Cardiac muscle cell (in vitro differentiated cells and primary cell): Measurements from ENCODE around the gene STAMBP. TPM values are rescaled to one million over a fixed set of nuclear protein-coding genes. Genes with fewer than 3 reads are reported as not detected.
"Not testable (repeated sequence)": the region's sequence is repeated elsewhere in the genome, so short reads cannot be mapped to it uniquely, and the experiment has no call there.

ENCODE experiments used
- DNase-seq, 2 donors: peaks; one replicate each; pipeline versions ENCODE4 v3.0.0 to v3.0.0-alpha.2; 2010 to 2017; ENCODE audit warnings: low read depth in 1 of 2, low spot score in 1 of 2
- H3K27ac ChIP-seq: fragments of 200-600 bp; sonication (generic); 2 replicates; pipeline ENCODE4 v1.5.1; 2016
- H3K27me3 ChIP-seq: fragments of 200-600 bp; sonication (generic); 2 replicates; pipeline ENCODE4 v1.6.0; 2016; ENCODE audit warnings: control low read depth
- H3K36me3 ChIP-seq: fragments of 200-600 bp; sonication (generic); 2 replicates; pipeline ENCODE4 v1.5.1; 2016; ENCODE audit warnings: control low read depth
- H3K4me1 ChIP-seq: fragments of 200-600 bp; sonication (generic); 2 replicates; pipeline ENCODE4 v1.8.1; 2017; ENCODE audit warnings: low read depth, mild to moderate bottlenecking, mixed run types
- H3K4me3 ChIP-seq: fragments of 200-600 bp; sonication (generic); 2 replicates; pipeline ENCODE4 v1.5.1; 2016; ENCODE audit warnings: mild to moderate bottlenecking
- H3K9me3 ChIP-seq: fragments of 200-600 bp; sonication (generic); 2 replicates; pipeline ENCODE4 v1.5.1; 2017; ENCODE audit warnings: low read depth, mild to moderate bottlenecking, control low read depth
- polyA plus RNA-seq: library from polyadenylated mRNA; unstranded; fragments of >200 nt; fragmentation: Nextera tagmentation; extraction: Ambion mirVana; gene quantifications from 2 replicates; pipeline ENCODE4 v1.2.1, GENCODE V29; 2016
- total RNA-seq: library from RNA; depleted of rRNA; stranded (reverse); fragments of >200 nt; gene quantifications from 2 replicates; pipeline ENCODE4 v1.2.3, GENCODE V29; 2016
- TF ChIP-seq, protein P1 (sequence below): IDR thresholded peaks from 2 replicates; pipeline ENCODE4 v1.5.1; 2012; ENCODE audit warnings: low read depth, mild to moderate bottlenecking, low read length

STAMBP gene
- total and polyA plus RNA-seq, 2 experiments from 2014 or later, result 31.9 to 49.3 TPM

DNA sequence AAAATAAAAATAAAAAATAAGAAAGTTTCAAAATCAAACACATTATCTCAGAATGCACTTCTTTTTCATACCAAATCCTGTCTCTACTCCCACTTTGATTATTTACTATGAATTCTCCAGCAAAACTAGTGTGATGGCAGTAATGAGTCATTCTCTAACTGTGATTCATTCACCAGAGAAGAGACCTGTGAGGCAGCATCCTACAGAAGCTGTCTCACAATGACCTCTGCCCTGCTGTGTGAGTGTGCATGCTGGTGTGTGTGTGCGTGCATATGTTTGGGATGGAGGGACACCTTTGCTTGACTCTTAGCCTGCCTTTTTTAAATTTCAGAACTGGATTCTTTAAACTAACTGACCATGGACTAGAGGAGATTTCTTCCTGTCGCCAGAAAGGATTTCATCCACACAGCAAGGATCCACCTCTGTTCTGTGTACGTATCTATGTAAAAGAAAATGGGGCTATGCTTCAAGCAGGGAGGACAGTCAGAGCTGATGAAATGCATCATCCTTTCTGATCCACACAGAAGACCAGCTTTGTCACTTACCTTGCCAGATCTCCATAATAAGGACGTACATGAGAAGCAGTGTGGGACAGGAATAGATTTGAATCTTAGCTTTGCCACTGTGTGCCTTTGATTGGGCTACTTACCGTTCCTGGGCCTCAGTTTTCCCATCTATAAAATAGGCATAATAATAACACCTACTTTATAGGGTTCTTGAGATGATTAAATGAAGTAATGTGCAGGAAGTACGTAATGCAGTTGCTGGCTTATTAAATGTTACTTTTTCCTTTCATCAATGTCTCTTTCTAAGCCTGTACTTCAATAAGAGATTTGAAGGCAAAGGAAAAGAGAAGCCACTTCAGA lies 31.2 kb downstream of the STAMBP start:
- Histone ChIP-seq H3K9me3 (no peaks in the 10 kb centered on the region), H3K27ac (no peak overlapping the region), H3K36me3 (peaks cover 49% of the 10 kb centered on the region), H3K27me3 (no peaks in the 10 kb centered on the region), H3K4me3 (no peak overlapping the region), H3K4me1 (no peaks in the 10 kb centered on the region)
- TF ChIP-seq, protein P1, sequence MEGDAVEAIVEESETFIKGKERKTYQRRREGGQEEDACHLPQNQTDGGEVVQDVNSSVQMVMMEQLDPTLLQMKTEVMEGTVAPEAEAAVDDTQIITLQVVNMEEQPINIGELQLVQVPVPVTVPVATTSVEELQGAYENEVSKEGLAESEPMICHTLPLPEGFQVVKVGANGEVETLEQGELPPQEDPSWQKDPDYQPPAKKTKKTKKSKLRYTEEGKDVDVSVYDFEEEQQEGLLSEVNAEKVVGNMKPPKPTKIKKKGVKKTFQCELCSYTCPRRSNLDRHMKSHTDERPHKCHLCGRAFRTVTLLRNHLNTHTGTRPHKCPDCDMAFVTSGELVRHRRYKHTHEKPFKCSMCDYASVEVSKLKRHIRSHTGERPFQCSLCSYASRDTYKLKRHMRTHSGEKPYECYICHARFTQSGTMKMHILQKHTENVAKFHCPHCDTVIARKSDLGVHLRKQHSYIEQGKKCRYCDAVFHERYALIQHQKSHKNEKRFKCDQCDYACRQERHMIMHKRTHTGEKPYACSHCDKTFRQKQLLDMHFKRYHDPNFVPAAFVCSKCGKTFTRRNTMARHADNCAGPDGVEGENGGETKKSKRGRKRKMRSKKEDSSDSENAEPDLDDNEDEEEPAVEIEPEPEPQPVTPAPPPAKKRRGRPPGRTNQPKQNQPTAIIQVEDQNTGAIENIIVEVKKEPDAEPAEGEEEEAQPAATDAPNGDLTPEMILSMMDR, result no peak
- DNase-seq, result peak in 1 of 2 donors; percentile 59

DNA sequence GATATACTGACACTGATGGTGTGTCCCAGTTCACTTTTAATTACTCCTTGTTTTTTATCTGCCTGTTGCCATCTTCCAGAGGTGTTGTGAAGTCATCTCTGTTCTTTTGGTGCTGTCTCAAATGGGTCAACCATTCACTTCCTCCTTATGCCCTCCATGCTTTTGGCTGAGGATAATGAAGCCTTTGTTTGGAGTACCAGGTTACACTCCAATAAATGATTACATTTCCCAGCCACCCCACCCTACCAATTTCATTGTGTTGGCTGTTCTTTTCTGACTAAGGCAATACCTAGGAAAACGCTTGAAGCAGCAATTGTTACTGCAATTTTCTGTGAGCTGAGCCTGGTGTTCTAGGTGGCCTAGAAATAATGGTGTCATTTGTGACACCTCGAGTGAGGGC lies 34.2 kb downstream of the STAMBP start:
- no peak overlapping the region for H3K4me3 ChIP-seq
- no peaks in the 10 kb centered on the region for H3K4me1 ChIP-seq
- no peaks in the 10 kb centered on the region for H3K27me3 ChIP-seq
- H3K36me3 ChIP-seq, result peaks cover 47% of the 10 kb centered on the region
- DNase-seq, result no peak
- H3K27ac ChIP-seq, result no peak overlapping the region
- H3K9me3 ChIP-seq, result no peaks in the 10 kb centered on the region
- TF ChIP-seq, protein P1, result no peak

DNA sequence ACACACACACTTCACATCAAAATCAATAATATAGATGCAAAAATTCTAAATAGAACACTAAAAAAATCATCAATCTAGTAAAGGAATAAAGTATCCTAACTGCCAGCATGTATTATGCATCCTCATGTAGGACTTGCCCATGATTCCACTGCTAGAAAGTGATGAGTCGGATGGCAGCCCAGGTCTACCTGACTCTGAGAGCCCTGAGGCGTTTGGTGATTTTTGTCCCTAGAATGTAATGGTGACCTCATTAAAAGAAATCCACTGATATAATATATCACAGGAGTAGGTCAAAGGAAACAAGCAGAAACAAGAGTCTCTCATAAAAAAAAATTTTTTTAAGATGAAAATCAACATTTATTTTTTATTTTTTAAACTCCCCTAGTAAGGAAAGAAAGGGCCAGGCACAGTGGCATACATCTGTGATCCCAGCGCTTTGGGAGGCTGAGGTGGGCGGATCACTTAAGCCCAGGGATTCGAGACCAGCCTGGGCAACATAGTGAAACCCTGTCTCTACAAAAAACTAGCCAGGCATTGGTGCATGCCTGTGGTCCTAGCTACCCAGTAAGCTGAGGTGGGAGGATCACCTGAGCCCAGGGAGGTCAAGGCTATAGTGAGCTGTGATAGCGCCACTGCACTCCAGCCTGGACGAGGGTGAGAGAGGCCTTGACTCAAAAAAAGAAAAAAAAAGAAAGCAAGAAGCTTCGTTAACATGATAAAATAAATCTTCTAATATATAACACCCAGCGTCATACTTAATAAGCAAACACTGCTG lies 39.6 kb downstream of the STAMBP start:
- no peak overlapping the region for H3K4me3 ChIP-seq
- H3K4me1 ChIP-seq, result no peaks in the 10 kb centered on the region
- DNase-seq, result no peak
- no peaks in the 10 kb centered on the region for H3K9me3 ChIP-seq
- no peak overlapping the region for H3K27ac ChIP-seq
- no peaks in the 10 kb centered on the region for H3K27me3 ChIP-seq
- TF ChIP-seq, protein P1, result no peak
- peaks cover 17% of the 10 kb centered on the region for H3K36me3 ChIP-seq

DNA sequence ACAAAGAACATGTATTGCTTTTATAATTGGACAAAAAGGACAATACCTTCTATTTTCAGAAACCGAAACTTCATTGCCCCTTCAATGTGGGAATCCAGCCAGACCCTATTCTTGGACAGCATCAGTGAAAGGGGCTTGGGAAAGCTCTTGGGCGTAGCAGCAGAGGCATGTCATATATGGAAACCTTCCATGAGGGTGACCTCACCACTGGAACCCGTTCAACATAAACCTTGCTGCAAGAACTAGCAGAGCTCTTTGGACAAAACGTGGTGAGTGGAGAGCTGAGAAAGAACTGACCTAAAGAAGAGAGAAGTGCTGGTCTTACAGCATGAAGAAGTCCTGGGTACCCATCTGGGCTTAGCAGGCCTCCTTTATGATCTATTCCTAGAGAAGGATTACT lies 41.3 kb downstream of the STAMBP start:
- H3K27ac ChIP-seq, result no peak overlapping the region
- H3K4me1 ChIP-seq, result no peaks in the 10 kb centered on the region
- H3K36me3 ChIP-seq, result peaks cover 6% of the 10 kb centered on the region
- no peaks in the 10 kb centered on the region for H3K9me3 ChIP-seq
- no peak overlapping the region for H3K4me3 ChIP-seq
- no peaks in the 10 kb centered on the region for H3K27me3 ChIP-seq
- DNase-seq, result peak in 1 of 2 donors; percentile 95
- TF ChIP-seq, protein P1, result no peak

DNA sequence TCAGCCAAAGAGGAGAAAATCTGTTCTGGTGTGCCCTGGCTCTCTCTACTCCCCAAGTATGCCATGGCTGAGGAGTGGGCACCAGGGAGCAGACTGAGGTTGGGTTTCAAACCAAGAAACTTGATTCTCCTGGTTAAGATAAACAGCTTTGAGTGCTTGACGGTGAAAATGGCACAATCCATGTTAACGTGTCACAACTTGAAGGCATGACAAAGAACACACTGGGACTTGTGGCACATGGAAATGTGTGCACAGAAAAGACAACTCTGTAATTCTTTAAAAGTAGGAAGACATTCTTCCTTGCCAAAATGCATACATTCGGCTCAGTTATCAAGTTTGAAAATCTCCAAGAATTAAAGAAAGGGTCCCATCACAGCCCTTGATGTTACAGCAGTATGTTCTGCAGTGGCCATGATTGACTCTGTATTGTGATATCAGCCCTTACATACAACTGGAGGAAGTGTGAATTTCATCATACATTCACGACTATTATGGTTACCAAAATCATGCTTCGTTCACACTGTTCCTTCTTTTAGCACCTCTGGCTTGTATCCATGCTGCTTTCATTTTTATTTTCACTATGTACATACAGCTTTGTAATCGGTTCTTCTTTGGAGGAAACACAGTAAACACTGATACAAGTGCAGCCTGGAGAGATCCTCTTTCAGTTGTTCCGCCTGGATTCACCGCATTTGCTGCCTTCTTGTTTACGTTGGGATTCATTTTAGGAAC lies 48.5 kb downstream of the STAMBP start:
- TF ChIP-seq, protein P1, result no peak
- DNase-seq, result no peak
- Histone ChIP-seq H3K4me3 (no peak overlapping the region), H3K27ac (no peak overlapping the region), H3K27me3 (no peaks in the 10 kb centered on the region), H3K9me3 (no peaks in the 10 kb centered on the region), H3K36me3 (no peaks in the 10 kb centered on the region), H3K4me1 (no peaks in the 10 kb centered on the region)

DNA sequence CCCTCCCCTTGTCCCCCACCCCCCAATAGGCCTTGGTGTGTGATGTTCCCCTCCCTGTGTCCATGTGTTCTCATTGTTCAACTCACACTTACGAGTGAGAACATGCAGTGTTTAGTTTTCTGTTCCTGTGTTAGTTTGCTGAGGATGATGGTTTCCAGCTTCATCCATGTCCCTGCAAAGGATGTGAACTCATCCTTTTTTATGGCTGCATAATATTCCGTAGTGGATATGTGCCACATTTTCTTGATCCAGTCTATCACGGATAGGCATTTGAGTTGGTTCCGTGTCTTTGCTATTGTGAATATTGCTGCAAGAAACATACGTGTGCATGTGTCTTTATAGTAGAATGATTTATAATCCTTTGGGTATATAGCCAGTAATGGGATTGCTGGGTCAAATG lies 49.2 kb downstream of the STAMBP start:
- not testable (repeated sequence) for H3K4me3 ChIP-seq, H3K4me1 ChIP-seq, H3K9me3 ChIP-seq, H3K36me3 ChIP-seq, H3K27me3 ChIP-seq, DNase-seq, H3K27ac ChIP-seq
